GM06990 (cell line): ENCODE results near the gene PCCA.

ENCODE experiments used
- DNase-seq: peaks from one replicate; pipeline ENCODE4 v3.0.0-alpha.2; 2011; ENCODE audit not compliant: insufficient read length; ENCODE audit errors: extremely low read depth
- H3K27me3 ChIP-seq: replicated peaks from 2 replicates; pipeline ENCODE4 v1.6.0; 2011; ENCODE audit warnings: low read length; ENCODE audit not compliant: control insufficient read depth, insufficient read depth
- H3K36me3 ChIP-seq: 2 replicates; pipeline ENCODE4 v1.5.1; 2011; ENCODE audit warnings: low read length; ENCODE audit not compliant: control insufficient read depth, insufficient read depth
- H3K4me3 ChIP-seq: replicated peaks from 2 replicates; pipeline ENCODE4 v1.5.1; 2011; ENCODE audit warnings: low read depth, mild to moderate bottlenecking, control low read depth, low read length
- CTCF ChIP-seq: IDR thresholded peaks from 2 replicates; pipeline ENCODE4 v1.5.1; 2011; ENCODE audit warnings: low read length, control low read depth, mild to moderate bottlenecking, inconsistent platforms; ENCODE audit not compliant: insufficient read depth, poor library complexity, severe bottlenecking

PCCA gene

GRCh38 chr13:100197591-100198365 lies 108.9 kb downstream of the PCCA start:
- Histone ChIP-seq H3K27me3 (no peaks in the 10 kb centered on the region), H3K36me3 (no peaks in the 10 kb centered on the region), H3K4me3 (no peak overlapping the region)
- no peak for DNase-seq
- no peak for TF ChIP-seq CTCF

- DNase-seq, result peak; percentile 18
- TF ChIP-seq CTCF, result no peak
- Histone ChIP-seq H3K36me3 (no peaks in the 10 kb centered on the region), H3K27me3 (no peaks in the 10 kb centered on the region), H3K4me3 (no peak overlapping the region)
These were observed 114.9 kb downstream of the PCCA start for GRCh38 chr13:100203696-100204367.

- H3K4me3 ChIP-seq, result no peak overlapping the region
- no peaks in the 10 kb centered on the region for H3K36me3 ChIP-seq
- no peak for DNase-seq
- no peak for TF ChIP-seq CTCF
- H3K27me3 ChIP-seq, result no peaks in the 10 kb centered on the region
These were observed 119.1 kb downstream of the PCCA start for GRCh38 chr13:100208002-100208401.

- no peak for DNase-seq
- TF ChIP-seq CTCF, result no peak
- Histone ChIP-seq H3K36me3 (no peaks in the 10 kb centered on the region), H3K27me3 (no peaks in the 10 kb centered on the region), H3K4me3 (no peak overlapping the region)
These were observed 119.7 kb downstream of the PCCA start for GRCh38 chr13:100208626-100209025.

GRCh38 chr13:100209857-100210825 lies 121.2 kb downstream of the PCCA start:
- H3K27me3 ChIP-seq, result no peaks in the 10 kb centered on the region
- H3K36me3 ChIP-seq, result no peaks in the 10 kb centered on the region
- H3K4me3 ChIP-seq, result no peak overlapping the region
- no peak for TF ChIP-seq CTCF
- no peak for DNase-seq
